A549 (cell line): ENCODE data around the gene AGAP3. TPM values are rescaled to one million over a fixed set of nuclear protein-coding genes. Genes with fewer than 3 reads are reported as not detected.

Experiments used
- ATAC-seq, 2 experiments: fragments of 200-7000 bp in 1 of 2; fragments of >200 bp in 1 of 2; cut with Nextera tagmentation in 1 of 2; cut with Tn5 transposase in 1 of 2; 3 replicates each; pipeline versions ENCODE4 v1.8.0 to v1.9.1; 2018 to 2020; ENCODE audit warnings: mild to moderate bottlenecking in 1 of 2, moderate library complexity in 1 of 2
- CTCF ChIA-PET: fragments of 300-600 bp; sonication (Branson Sonifier 250); formaldehyde crosslinking; extraction: SDS; loops from one replicate; lab custom pipeline; 2021; ENCODE audit warnings: antibody characterized with exemption, inconsistent platforms; lab: Yijun Ruan, JAX
- POLR2A ChIA-PET: fragments of 350-600 bp; formaldehyde crosslinking; extraction: SDS; loops from one replicate; lab custom pipeline; 2021; ENCODE audit warnings: antibody characterized with exemption, inconsistent platforms; lab: Yijun Ruan, JAX
- DNase-seq, 2 experiments: peaks; one replicate each; pipeline versions ENCODE4 v3.0.0 to v3.0.0-alpha.2; 2011 to 2016; ENCODE audit warnings: low read depth in 1 of 2, low spot score in 1 of 2
- FAIRE-seq: peaks from 2 replicates; lab custom pipeline; 2011; peaks lifted over from hg19 to GRCh38; lab: Jason Lieb, UNC
- H3K27ac ChIP-seq, 2 experiments: fragments of >200 bp; sonication (Bioruptor Twin); formaldehyde crosslinking; 3 replicates each; pipeline ENCODE4 v1.5.1; 2016 to 2017
- H3K4me1 ChIP-seq: fragments of >200 bp; sonication (Bioruptor Twin); formaldehyde crosslinking; 3 replicates; pipeline ENCODE4 v1.6.1; 2016
- H3K4me2 ChIP-seq: fragments of >200 bp; sonication (Bioruptor Twin); formaldehyde crosslinking; 3 replicates; pipeline ENCODE4 v1.6.1; 2016
- H3K4me3 ChIP-seq: fragments of >200 bp; sonication (Bioruptor Twin); formaldehyde crosslinking; 3 replicates; pipeline ENCODE4 v1.5.1; 2016
- H3K9me3 ChIP-seq: fragments of >200 bp; sonication (Bioruptor Twin); formaldehyde crosslinking; 3 replicates; pipeline ENCODE4 v1.6.1; 2016
- CEBPB ChIP-seq, 2 experiments: fragments of >200 bp in 1 of 2; sonication (Bioruptor Twin) in 1 of 2; formaldehyde crosslinking in 1 of 2; IDR thresholded peaks; 2 replicates each; pipeline ENCODE4 v1.6.1; 2012 to 2016
- CHD4 ChIP-seq: fragments of 200-600 bp; sonication (generic); IDR thresholded peaks from 2 replicates; pipeline ENCODE4 v1.6.1; 2016; ENCODE audit warnings: antibody characterized with exemption, mild to moderate bottlenecking, borderline replicate concordance
- CTCF ChIP-seq: fragments of >200 bp; sonication (Bioruptor Twin); formaldehyde crosslinking; IDR thresholded peaks from 3 replicates; pipeline ENCODE4 v1.5.1; 2016
- EHF ChIP-seq: fragments of 250-450 bp; sonication (Bioruptor Pico); IDR thresholded peaks from 2 replicates; pipeline ENCODE4 v1.5.0; 2020; ENCODE audit warnings: mild to moderate bottlenecking
- EHMT2 ChIP-seq: fragments of 200-600 bp; sonication (generic); IDR thresholded peaks from 2 replicates; pipeline ENCODE4 v1.6.1; 2016; ENCODE audit warnings: antibody characterized with exemption, low read depth, mild to moderate bottlenecking, moderate library complexity
- ELK1 ChIP-seq: fragments of 150-350 bp; IDR thresholded peaks from 2 replicates; pipeline ENCODE4 v1.6.1; 2014; ENCODE audit warnings: low read depth, mild to moderate bottlenecking, low read length
- ESRRA ChIP-seq: fragments of 150-350 bp; IDR thresholded peaks from 2 replicates; pipeline ENCODE4 v1.6.1; 2014; ENCODE audit warnings: mild to moderate bottlenecking, low read length, borderline replicate concordance
- HDAC2 ChIP-seq: fragments of 200-600 bp; sonication (generic); IDR thresholded peaks from 2 replicates; pipeline ENCODE4 v1.6.1; 2016
- HES2 ChIP-seq: fragments of >200 bp; sonication (Bioruptor Twin); formaldehyde crosslinking; IDR thresholded peaks from 2 replicates; pipeline ENCODE4 v1.6.1; 2016
- HOXA7 ChIP-seq: fragments of 250-450 bp; sonication (Bioruptor Pico); IDR thresholded peaks from 2 replicates; pipeline ENCODE4 v1.5.0; 2020; ENCODE audit warnings: mild to moderate bottlenecking, moderate library complexity
- JUNB ChIP-seq: fragments of >200 bp; sonication (Bioruptor Twin); formaldehyde crosslinking; IDR thresholded peaks from 2 replicates; pipeline ENCODE4 v1.6.1; 2016
- NPAS2 ChIP-seq: fragments of 250-450 bp; sonication (Bioruptor Pico); IDR thresholded peaks from 2 replicates; pipeline ENCODE4 v1.8.0; 2022; ENCODE audit warnings: mild to moderate bottlenecking, moderate library complexity, borderline replicate concordance
- PHF8 ChIP-seq: fragments of 200-600 bp; sonication (generic); IDR thresholded peaks from 2 replicates; pipeline ENCODE4 v1.6.1; 2016; ENCODE audit warnings: low read depth, mild to moderate bottlenecking, antibody characterized with exemption, moderate library complexity, borderline replicate concordance
- REST ChIP-seq: fragments of 200-600 bp; sonication (generic); IDR thresholded peaks from 2 replicates; pipeline ENCODE4 v1.6.1; 2016; ENCODE audit warnings: antibody characterized with exemption, mild to moderate bottlenecking, moderate library complexity
- SMC3 ChIP-seq: fragments of >200 bp; sonication (Bioruptor Twin); formaldehyde crosslinking; IDR thresholded peaks from 3 replicates; pipeline ENCODE4 v1.6.1; 2018; ENCODE audit warnings: inconsistent platforms
- TFCP2L1 ChIP-seq: fragments of 250-450 bp; sonication (Bioruptor Pico); IDR thresholded peaks from 2 replicates; pipeline ENCODE4 v1.5.0; 2021; ENCODE audit warnings: mild to moderate bottlenecking
- TP53 ChIP-seq: fragments of 250-450 bp; sonication (Bioruptor Pico); IDR thresholded peaks from 2 replicates; pipeline ENCODE4 v1.5.0; 2021; ENCODE audit warnings: mild to moderate bottlenecking, moderate library complexity
- ZFP36 ChIP-seq: fragments of 450-650 bp; IDR thresholded peaks from 2 replicates; pipeline ENCODE4 v1.6.1; 2014; ENCODE audit warnings: borderline replicate concordance; ENCODE audit not compliant: partially characterized antibody
- WGBS: methylation state at CpG from one replicate; pipeline ENCODE4 v1.1.6; 2017; ENCODE audit errors: missing lambda C conversion rate; 5-methylcytosine and 5-hydroxymethylcytosine counted together
- polyA plus RNA-seq, 4 experiments: library from polyadenylated mRNA; depleted of rRNA in 3 of 4; stranded (reverse); fragments of >200 nt; fragmentation: RNase III in 1 of 4; extraction: RNeasy Plus Mini Kit Qiagen cat#74134 plus additional on column Dnase treatment in 1 of 4; gene quantifications; 2 replicates in 3 of 4; 3 replicates in 1 of 4; pipeline ENCODE4 v1.2.3, GENCODE V29; 2011 to 2017
- TF ChIP-seq, protein P1 (sequence below): fragments of 250-450 bp; sonication (Bioruptor Pico); IDR thresholded peaks from 2 replicates; pipeline ENCODE4 v1.5.0; 2021; ENCODE audit warnings: mild to moderate bottlenecking, moderate library complexity, borderline replicate concordance
- TF ChIP-seq, protein P2 (sequence below): IDR thresholded peaks from 2 replicates; pipeline ENCODE4 v1.6.1; 2012

The AGAP3 gene
- polyA plus RNA-seq, 2 of the 4 experiments (the other 2 are of a cell fraction) = 33.8 to 45.9 TPM

- POLR2A ChIA-PET = interaction anchor here (3.7 kb wide), 1 partner anchor 13 kb away, joined by 20 read pairs; no protein-coding TSS in a partner anchor
- peaks cover 32% of the 10 kb centered on the region for H3K4me1 ChIP-seq
- H3K27ac ChIP-seq = no peak overlapping the region
- WGBS = 84% methylated on average over 6 of the region's 7 CpGs
- ATAC-seq (no peak), FAIRE-seq (no peak), DNase-seq (no peak)
- no peaks in the 10 kb centered on the region for H3K9me3 ChIP-seq
- no peak overlapping the region for H3K4me2 ChIP-seq
- H3K4me3 ChIP-seq = no peak overlapping the region
- TF ChIP-seq TP53 (CRISPR knock-in tag) (no peak), SMC3 (no peak), REST (no peak), CEBPB (IDR thresholded peaks at IDR 0.05) (no peak), ZFP36 (no peak), NPAS2 (CRISPR knock-in tag) (no peak), CHD4 (no peak), ESRRA (no peak), TFCP2L1 (CRISPR knock-in tag) (no peak), HDAC2 (no peak), ELK1 (no peak)
- TF ChIP-seq, protein P1, sequence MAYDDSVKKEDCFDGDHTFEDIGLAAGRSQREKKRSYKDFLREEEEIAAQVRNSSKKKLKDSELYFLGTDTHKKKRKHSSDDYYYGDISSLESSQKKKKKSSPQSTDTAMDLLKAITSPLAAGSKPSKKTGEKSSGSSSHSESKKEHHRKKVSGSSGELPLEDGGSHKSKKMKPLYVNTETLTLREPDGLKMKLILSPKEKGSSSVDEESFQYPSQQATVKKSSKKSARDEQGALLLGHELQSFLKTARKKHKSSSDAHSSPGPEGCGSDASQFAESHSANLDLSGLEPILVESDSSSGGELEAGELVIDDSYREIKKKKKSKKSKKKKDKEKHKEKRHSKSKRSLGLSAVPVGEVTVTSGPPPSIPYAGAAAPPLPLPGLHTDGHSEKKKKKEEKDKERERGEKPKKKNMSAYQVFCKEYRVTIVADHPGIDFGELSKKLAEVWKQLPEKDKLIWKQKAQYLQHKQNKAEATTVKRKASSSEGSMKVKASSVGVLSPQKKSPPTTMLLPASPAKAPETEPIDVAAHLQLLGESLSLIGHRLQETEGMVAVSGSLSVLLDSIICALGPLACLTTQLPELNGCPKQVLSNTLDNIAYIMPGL = no peak
- CTCF ChIA-PET = interaction anchor here (1.2 to 27.1 kb wide), 5 partner anchors 10 to 48 kb away, joined by 3 to 412 read pairs (median 5); no protein-coding TSS in a partner anchor
Measured at GRCh38 chr7:151075662-151075971, 10.7 kb upstream of the AGAP3 start.

GRCh38 chr7:151075978-151076426 is 10.3 kb upstream of the AGAP3 start:
- CTCF ChIA-PET = interaction anchor here (0.6 to 27.1 kb wide), 13 partner anchors 9 to 92 kb away, joined by 3 to 412 read pairs (median 4); partner anchors contain the start of gene AGAP3
- POLR2A ChIA-PET = interaction anchor here (3.7 kb wide), 1 partner anchor 13 kb away, joined by 20 read pairs; no protein-coding TSS in a partner anchor
- H3K4me3 ChIP-seq = no peak overlapping the region
- 90% methylated on average over 21 of the region's 22 CpGs for WGBS
- H3K9me3 ChIP-seq = no peaks in the 10 kb centered on the region
- DNase-seq (no peak), FAIRE-seq (no peak), ATAC-seq (no peak)
- no peak overlapping the region for H3K4me2 ChIP-seq
- H3K27ac ChIP-seq = no peak overlapping the region
- TF ChIP-seq HOXA7 (no peak), SMC3 (no peak), JUNB (no peak), PHF8 (no peak), EHMT2 (no peak), HES2 (no peak), EHF (no peak), CTCF (no peak)
- TF ChIP-seq, protein P2, sequence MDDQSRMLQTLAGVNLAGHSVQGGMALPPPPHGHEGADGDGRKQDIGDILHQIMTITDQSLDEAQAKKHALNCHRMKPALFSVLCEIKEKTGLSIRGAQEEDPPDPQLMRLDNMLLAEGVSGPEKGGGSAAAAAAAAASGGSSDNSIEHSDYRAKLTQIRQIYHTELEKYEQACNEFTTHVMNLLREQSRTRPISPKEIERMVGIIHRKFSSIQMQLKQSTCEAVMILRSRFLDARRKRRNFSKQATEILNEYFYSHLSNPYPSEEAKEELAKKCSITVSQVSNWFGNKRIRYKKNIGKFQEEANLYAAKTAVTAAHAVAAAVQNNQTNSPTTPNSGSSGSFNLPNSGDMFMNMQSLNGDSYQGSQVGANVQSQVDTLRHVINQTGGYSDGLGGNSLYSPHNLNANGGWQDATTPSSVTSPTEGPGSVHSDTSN = no peak; the same call in 1 of the 2 replicates
- H3K4me1 ChIP-seq = peaks cover 33% of the 10 kb centered on the region
